SK-N-SH (cell line): ENCODE measurements around the gene MDK. TPM values are rescaled to one million over a fixed set of nuclear protein-coding genes. Genes with fewer than 3 reads are reported as not detected.

Experiments
- CTCF ChIA-PET: fragments of 300-600, 350-600 bp; formaldehyde crosslinking; extraction: SDS; loops from one replicate; lab custom pipeline; 2021; lab: Yijun Ruan, JAX
- POLR2A ChIA-PET: fragments of 350-600 bp; sonication (Branson Sonifier 250); formaldehyde crosslinking; extraction: SDS; loops from one replicate; lab custom pipeline; 2020; ENCODE audit warnings: antibody characterized with exemption, inconsistent platforms; lab: Yijun Ruan, JAX
- DNase-seq: peaks from one replicate; pipeline ENCODE4 v3.0.0; 2012
- H2AFZ ChIP-seq: fragments of 200-600 bp; sonication (generic); 2 replicates; pipeline ENCODE4 v1.8.1; 2016; ENCODE audit warnings: antibody characterized with exemption, mild to moderate bottlenecking, low read depth
- H3F3A ChIP-seq: fragments of 200-600 bp; sonication (generic); replicated peaks from 2 replicates; pipeline ENCODE3; 2016; ENCODE audit warnings: antibody characterized with exemption, mild to moderate bottlenecking; ENCODE audit not compliant: insufficient read depth
- H3K27ac ChIP-seq, 2 experiments: fragments of 200-500 bp in 1 of 2; fragments of 200-600 bp in 1 of 2; sonication (Bioruptor generic) in 1 of 2; sonication (generic), shearing (Covaris generic) in 1 of 2; 2 replicates each; pipeline versions ENCODE4 v1.5.1 to v1.6.1; 2014 to 2016; ENCODE audit warnings: low read depth in 2 of 2, inconsistent platforms in 1 of 2, low read length in 1 of 2, mild to moderate bottlenecking in 1 of 2, mixed read lengths in 1 of 2
- H3K27me3 ChIP-seq: fragments of 200-600 bp; sonication (generic), shearing (Covaris generic); 2 replicates; pipeline ENCODE4 v1.6.1; 2016; ENCODE audit warnings: mixed run types; ENCODE audit not compliant: insufficient read depth
- H3K36me3 ChIP-seq, 2 experiments: fragments of 200-500 bp in 1 of 2; fragments of 200-600 bp in 1 of 2; sonication (Bioruptor generic) in 1 of 2; sonication (generic) in 1 of 2; replicated peaks in 1 of 2; 2 replicates each; pipeline versions ENCODE3 to v1.5.1; 2014 to 2016; ENCODE audit warnings: low read length in 1 of 2, mild to moderate bottlenecking in 1 of 2; ENCODE audit not compliant: insufficient read depth in 2 of 2, control insufficient read depth in 1 of 2
- H3K4me1 ChIP-seq, 2 experiments: fragments of 200-500 bp in 1 of 2; fragments of 200-600 bp in 1 of 2; sonication (Bioruptor generic) in 1 of 2; sonication (generic), shearing (Covaris generic) in 1 of 2; 2 replicates each; pipeline versions ENCODE4 v1.5.1 to v1.6.1; 2014 to 2016; ENCODE audit warnings: low read depth in 1 of 2, low read length in 1 of 2, mixed run types in 1 of 2; ENCODE audit not compliant: insufficient read depth in 2 of 2, control insufficient read depth in 1 of 2
- H3K4me2 ChIP-seq: fragments of 200-600 bp; sonication (generic), shearing (Covaris generic); 2 replicates; pipeline ENCODE4 v1.6.1; 2017; ENCODE audit warnings: mixed run types
- H3K4me3 ChIP-seq, 2 experiments: fragments of 200-500 bp in 1 of 2; fragments of 200-600 bp in 1 of 2; sonication (Bioruptor generic) in 1 of 2; sonication (generic), shearing (Covaris generic) in 1 of 2; 2 replicates each; pipeline versions ENCODE4 v1.5.1 to v1.8.1; 2014 to 2016; ENCODE audit warnings: low read depth in 2 of 2, inconsistent platforms in 1 of 2, low read length in 1 of 2, mild to moderate bottlenecking in 1 of 2, mixed read lengths in 1 of 2, moderate library complexity in 1 of 2
- H3K79me2 ChIP-seq: fragments of 200-600 bp; sonication (generic); 2 replicates; pipeline ENCODE4 v1.8.1; 2017; ENCODE audit warnings: mild to moderate bottlenecking; ENCODE audit not compliant: insufficient read depth
- H3K9ac ChIP-seq: fragments of 200-600 bp; sonication (generic); 2 replicates; pipeline ENCODE4 v1.6.1; 2017; ENCODE audit warnings: mixed run types
- H3K9me2 ChIP-seq: fragments of 200-600 bp; sonication (generic); 2 replicates; pipeline ENCODE4 v1.6.1; 2017; ENCODE audit warnings: mixed run types
- H3K9me3 ChIP-seq: fragments of 200-600 bp; sonication (generic); 2 replicates; pipeline ENCODE4 v1.6.1; 2017; ENCODE audit warnings: mixed run types, mild to moderate bottlenecking, moderate library complexity
- H4K20me1 ChIP-seq: fragments of 200-600 bp; sonication (generic); 2 replicates; pipeline ENCODE4 v1.6.1; 2017; ENCODE audit warnings: mild to moderate bottlenecking, mixed run types; ENCODE audit not compliant: insufficient read depth
- ELF1 ChIP-seq: IDR thresholded peaks from 2 replicates; pipeline ENCODE4 v1.4.0; 2012
- EZH2phosphoT487 ChIP-seq: fragments of 200-600 bp; sonication (generic); IDR thresholded peaks from 2 replicates; pipeline ENCODE4 v1.6.1; 2017; ENCODE audit warnings: low read depth, mixed run types, mild to moderate bottlenecking, antibody characterized with exemption, moderate library complexity, borderline replicate concordance
- GABPA ChIP-seq: IDR thresholded peaks from 2 replicates; pipeline ENCODE4 v1.4.0; 2012; ENCODE audit warnings: low read depth, mild to moderate bottlenecking
- JUND ChIP-seq: IDR thresholded peaks from 2 replicates; pipeline ENCODE4 v1.4.0; 2012
- MXI1 ChIP-seq: IDR thresholded peaks from 2 replicates; pipeline ENCODE4 v1.6.1; 2012; ENCODE audit warnings: mild to moderate bottlenecking, low read depth, low read length, improper control_type of control experiment
- NFIC ChIP-seq: IDR thresholded peaks from 2 replicates; pipeline ENCODE4 v1.4.0; 2012; ENCODE audit warnings: borderline replicate concordance
- POLR2AphosphoS5 ChIP-seq: IDR thresholded peaks from 2 replicates; pipeline ENCODE4 v1.6.1; 2012; ENCODE audit warnings: low read depth, low read length
- RAD21 ChIP-seq: IDR thresholded peaks from 2 replicates; pipeline ENCODE4 v1.6.1; 2012; ENCODE audit warnings: mild to moderate bottlenecking, low read length
- RXRA ChIP-seq: IDR thresholded peaks from 2 replicates; pipeline ENCODE4 v1.4.0; 2012; ENCODE audit warnings: low read depth, mild to moderate bottlenecking, borderline replicate concordance
- SMC3 ChIP-seq: IDR thresholded peaks from 2 replicates; pipeline ENCODE4 v1.6.1; 2012; ENCODE audit warnings: low read depth, low read length, improper control_type of control experiment
- TCF12 ChIP-seq: IDR thresholded peaks from 2 replicates; pipeline ENCODE4 v1.4.0; 2012
- WGBS: methylation state at CpG from one replicate; pipeline ENCODE4 v1.1.6; 2017; ENCODE audit warnings: low lambda C conversion rate; 5-methylcytosine and 5-hydroxymethylcytosine counted together
- polyA plus RNA-seq, 3 experiments: library from polyadenylated mRNA; depleted of rRNA; stranded (reverse); fragments of >200 nt; gene quantifications; 2 replicates each; pipeline ENCODE4 v1.2.3, GENCODE V29; 2012
- TF ChIP-seq, protein P1 (sequence below): IDR thresholded peaks from 2 replicates; pipeline ENCODE4 v1.6.1; 2012; ENCODE audit warnings: mild to moderate bottlenecking, low read depth, low read length, moderate library complexity
- TF ChIP-seq, protein P2 (sequence below): IDR thresholded peaks from 2 replicates; pipeline ENCODE4; 2012
- TF ChIP-seq, protein P3 (sequence below): IDR thresholded peaks from 2 replicates; pipeline ENCODE4 v1.4.0; 2012; ENCODE audit warnings: low read depth
- TF ChIP-seq, protein P4 (sequence below): fragments of 150-350 bp; IDR thresholded peaks from 2 replicates; pipeline ENCODE4 v1.6.1; 2016; ENCODE audit warnings: mild to moderate bottlenecking, low read depth, low read length
- TF ChIP-seq, protein P5 (sequence below): fragments of 150-350 bp; IDR thresholded peaks from 2 replicates; pipeline ENCODE4 v1.6.1; 2017; ENCODE audit warnings: antibody characterized with exemption, low read length, low read depth, borderline replicate concordance
- TF ChIP-seq, protein P6 (sequence below): IDR thresholded peaks from 2 replicates; pipeline ENCODE4 v1.4.0; 2012; ENCODE audit warnings: low read depth, borderline replicate concordance
- TF ChIP-seq, protein P7 (sequence below): fragments of 200-600 bp; sonication (generic); IDR thresholded peaks from 2 replicates; pipeline ENCODE4 v1.6.1; 2017; ENCODE audit warnings: antibody characterized with exemption, mild to moderate bottlenecking, moderate library complexity

Gene MDK
- polyA plus RNA-seq, 1 of the 3 experiments (the other 2 are of a cell fraction) = 2,395 TPM

DNA sequence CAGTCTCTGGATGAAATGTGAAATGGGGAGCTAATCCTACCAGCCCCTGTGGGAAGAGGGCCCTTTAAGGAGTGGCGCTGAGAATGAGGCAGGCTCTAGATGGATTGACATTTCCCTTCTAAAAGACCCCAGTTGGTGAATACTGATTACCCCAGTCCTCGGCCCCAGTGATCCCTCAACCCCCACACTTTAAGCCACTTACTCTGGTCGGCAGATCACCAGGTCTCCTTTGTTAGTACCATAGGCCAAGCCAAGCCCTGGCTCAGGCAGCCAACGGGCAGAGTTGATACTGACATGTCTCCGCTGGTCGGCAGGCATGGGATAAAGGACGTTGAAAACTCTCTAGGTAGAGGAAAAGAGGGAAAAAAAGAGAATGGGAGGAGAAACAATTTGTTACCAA lies 36.2 kb downstream of the MDK start (continued):
- TF ChIP-seq, protein P1, sequence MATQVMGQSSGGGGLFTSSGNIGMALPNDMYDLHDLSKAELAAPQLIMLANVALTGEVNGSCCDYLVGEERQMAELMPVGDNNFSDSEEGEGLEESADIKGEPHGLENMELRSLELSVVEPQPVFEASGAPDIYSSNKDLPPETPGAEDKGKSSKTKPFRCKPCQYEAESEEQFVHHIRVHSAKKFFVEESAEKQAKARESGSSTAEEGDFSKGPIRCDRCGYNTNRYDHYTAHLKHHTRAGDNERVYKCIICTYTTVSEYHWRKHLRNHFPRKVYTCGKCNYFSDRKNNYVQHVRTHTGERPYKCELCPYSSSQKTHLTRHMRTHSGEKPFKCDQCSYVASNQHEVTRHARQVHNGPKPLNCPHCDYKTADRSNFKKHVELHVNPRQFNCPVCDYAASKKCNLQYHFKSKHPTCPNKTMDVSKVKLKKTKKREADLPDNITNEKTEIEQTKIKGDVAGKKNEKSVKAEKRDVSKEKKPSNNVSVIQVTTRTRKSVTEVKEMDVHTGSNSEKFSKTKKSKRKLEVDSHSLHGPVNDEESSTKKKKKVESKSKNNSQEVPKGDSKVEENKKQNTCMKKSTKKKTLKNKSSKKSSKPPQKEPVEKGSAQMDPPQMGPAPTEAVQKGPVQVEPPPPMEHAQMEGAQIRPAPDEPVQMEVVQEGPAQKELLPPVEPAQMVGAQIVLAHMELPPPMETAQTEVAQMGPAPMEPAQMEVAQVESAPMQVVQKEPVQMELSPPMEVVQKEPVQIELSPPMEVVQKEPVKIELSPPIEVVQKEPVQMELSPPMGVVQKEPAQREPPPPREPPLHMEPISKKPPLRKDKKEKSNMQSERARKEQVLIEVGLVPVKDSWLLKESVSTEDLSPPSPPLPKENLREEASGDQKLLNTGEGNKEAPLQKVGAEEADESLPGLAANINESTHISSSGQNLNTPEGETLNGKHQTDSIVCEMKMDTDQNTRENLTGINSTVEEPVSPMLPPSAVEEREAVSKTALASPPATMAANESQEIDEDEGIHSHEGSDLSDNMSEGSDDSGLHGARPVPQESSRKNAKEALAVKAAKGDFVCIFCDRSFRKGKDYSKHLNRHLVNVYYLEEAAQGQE = no peak
- no peak for TF ChIP-seq POLR2AphosphoS5
- TF ChIP-seq, protein P2, sequence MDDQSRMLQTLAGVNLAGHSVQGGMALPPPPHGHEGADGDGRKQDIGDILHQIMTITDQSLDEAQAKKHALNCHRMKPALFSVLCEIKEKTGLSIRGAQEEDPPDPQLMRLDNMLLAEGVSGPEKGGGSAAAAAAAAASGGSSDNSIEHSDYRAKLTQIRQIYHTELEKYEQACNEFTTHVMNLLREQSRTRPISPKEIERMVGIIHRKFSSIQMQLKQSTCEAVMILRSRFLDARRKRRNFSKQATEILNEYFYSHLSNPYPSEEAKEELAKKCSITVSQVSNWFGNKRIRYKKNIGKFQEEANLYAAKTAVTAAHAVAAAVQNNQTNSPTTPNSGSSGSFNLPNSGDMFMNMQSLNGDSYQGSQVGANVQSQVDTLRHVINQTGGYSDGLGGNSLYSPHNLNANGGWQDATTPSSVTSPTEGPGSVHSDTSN = no peak

DNA sequence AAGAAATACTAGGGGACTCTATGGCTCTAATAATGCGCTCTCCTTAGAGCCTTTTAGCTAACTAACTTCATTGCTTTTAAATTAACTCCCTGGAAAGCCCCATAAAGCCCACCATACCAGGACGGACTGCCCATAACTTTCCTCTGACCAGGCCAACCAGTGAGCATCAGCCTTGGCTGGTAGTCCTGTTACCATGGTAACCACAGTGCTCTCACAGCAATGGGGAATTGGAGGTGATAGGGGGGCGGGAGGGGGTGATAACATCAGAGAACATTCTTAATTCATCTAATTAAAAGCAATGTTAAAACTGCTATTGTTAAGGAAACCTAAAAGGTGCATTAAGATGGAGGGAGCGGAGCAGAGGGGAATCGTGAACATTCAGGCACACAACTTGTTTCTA lies 37.3 kb downstream of the MDK start:
- H3K27me3 ChIP-seq = no peaks in the 10 kb centered on the region
- POLR2A ChIA-PET = no interaction called here
- H3K27ac ChIP-seq = no peak overlapping the region
- no peak overlapping the region for H3K9ac ChIP-seq
- H3F3A ChIP-seq = no peaks in the 10 kb centered on the region
- H3K36me3 ChIP-seq = peaks cover 11 to 45% of the 10 kb centered on the region in 2 experiments
- H2AFZ ChIP-seq = no peak overlapping the region
- no peak for DNase-seq
- H3K9me2 ChIP-seq = no peaks in the 10 kb centered on the region
- CTCF ChIA-PET = interaction anchor here (1.1 to 1.9 kb wide), 4 partner anchors 30 to 1134 kb away, joined by 3 to 5 read pairs (median 3); partner anchors contain the start of gene CELF1
- no peak overlapping the region for H3K4me2 ChIP-seq
- H3K79me2 ChIP-seq = no peaks in the 10 kb centered on the region
- no peaks in the 10 kb centered on the region for H3K9me3 ChIP-seq
- no peak overlapping the region for H3K4me3 ChIP-seq
- peaks cover 3 to 10% of the 10 kb centered on the region in 2 experiments; a peak in 2 of 4 replicates for H3K4me1 ChIP-seq
- H4K20me1 ChIP-seq = no peaks in the 10 kb centered on the region
- 92% methylated on average over 5 of the region's 5 CpGs for WGBS
- TF ChIP-seq, protein P3, sequence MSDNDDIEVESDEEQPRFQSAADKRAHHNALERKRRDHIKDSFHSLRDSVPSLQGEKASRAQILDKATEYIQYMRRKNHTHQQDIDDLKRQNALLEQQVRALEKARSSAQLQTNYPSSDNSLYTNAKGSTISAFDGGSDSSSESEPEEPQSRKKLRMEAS = no peak
- TF ChIP-seq NFIC = no peak
- TF ChIP-seq, protein P4, sequence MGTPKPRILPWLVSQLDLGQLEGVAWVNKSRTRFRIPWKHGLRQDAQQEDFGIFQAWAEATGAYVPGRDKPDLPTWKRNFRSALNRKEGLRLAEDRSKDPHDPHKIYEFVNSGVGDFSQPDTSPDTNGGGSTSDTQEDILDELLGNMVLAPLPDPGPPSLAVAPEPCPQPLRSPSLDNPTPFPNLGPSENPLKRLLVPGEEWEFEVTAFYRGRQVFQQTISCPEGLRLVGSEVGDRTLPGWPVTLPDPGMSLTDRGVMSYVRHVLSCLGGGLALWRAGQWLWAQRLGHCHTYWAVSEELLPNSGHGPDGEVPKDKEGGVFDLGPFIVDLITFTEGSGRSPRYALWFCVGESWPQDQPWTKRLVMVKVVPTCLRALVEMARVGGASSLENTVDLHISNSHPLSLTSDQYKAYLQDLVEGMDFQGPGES = no peak
- no peak for TF ChIP-seq POLR2AphosphoS5
- no peak for TF ChIP-seq MXI1
- TF ChIP-seq TCF12 = no peak
- no peak for TF ChIP-seq SMC3
- TF ChIP-seq, protein P1 = no peak
- TF ChIP-seq GABPA = no peak
- no peak for TF ChIP-seq EZH2phosphoT487
- no peak for TF ChIP-seq ELF1
- TF ChIP-seq RAD21 = no peak
- TF ChIP-seq JUND = no peak
- TF ChIP-seq, protein P5, sequence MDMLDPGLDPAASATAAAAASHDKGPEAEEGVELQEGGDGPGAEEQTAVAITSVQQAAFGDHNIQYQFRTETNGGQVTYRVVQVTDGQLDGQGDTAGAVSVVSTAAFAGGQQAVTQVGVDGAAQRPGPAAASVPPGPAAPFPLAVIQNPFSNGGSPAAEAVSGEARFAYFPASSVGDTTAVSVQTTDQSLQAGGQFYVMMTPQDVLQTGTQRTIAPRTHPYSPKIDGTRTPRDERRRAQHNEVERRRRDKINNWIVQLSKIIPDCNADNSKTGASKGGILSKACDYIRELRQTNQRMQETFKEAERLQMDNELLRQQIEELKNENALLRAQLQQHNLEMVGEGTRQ = no peak
- TF ChIP-seq, protein P6, sequence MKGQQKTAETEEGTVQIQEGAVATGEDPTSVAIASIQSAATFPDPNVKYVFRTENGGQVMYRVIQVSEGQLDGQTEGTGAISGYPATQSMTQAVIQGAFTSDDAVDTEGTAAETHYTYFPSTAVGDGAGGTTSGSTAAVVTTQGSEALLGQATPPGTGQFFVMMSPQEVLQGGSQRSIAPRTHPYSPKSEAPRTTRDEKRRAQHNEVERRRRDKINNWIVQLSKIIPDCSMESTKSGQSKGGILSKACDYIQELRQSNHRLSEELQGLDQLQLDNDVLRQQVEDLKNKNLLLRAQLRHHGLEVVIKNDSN = no peak
- no peak for TF ChIP-seq RXRA
- TF ChIP-seq, protein P7, sequence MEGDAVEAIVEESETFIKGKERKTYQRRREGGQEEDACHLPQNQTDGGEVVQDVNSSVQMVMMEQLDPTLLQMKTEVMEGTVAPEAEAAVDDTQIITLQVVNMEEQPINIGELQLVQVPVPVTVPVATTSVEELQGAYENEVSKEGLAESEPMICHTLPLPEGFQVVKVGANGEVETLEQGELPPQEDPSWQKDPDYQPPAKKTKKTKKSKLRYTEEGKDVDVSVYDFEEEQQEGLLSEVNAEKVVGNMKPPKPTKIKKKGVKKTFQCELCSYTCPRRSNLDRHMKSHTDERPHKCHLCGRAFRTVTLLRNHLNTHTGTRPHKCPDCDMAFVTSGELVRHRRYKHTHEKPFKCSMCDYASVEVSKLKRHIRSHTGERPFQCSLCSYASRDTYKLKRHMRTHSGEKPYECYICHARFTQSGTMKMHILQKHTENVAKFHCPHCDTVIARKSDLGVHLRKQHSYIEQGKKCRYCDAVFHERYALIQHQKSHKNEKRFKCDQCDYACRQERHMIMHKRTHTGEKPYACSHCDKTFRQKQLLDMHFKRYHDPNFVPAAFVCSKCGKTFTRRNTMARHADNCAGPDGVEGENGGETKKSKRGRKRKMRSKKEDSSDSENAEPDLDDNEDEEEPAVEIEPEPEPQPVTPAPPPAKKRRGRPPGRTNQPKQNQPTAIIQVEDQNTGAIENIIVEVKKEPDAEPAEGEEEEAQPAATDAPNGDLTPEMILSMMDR = no peak
